Suprapubic skin (tissue), 4 donors: ENCODE measurements around the gene SFMBT1. TPM values are rescaled to one million over a fixed set of nuclear protein-coding genes. Genes with fewer than 3 reads are reported as not detected.

Experiments used
- DNase-seq, 2 donors: peaks; one replicate each; pipeline ENCODE4 v3.0.0-alpha.2; 2019; ENCODE audit warnings: low spot score in 2 of 2
- H3K27ac ChIP-seq: fragments of 200-600 bp; sonication (generic); one replicate; pipeline ENCODE4 v1.5.1; 2019
- H3K27me3 ChIP-seq: fragments of 200-600 bp; sonication (generic); one replicate; pipeline ENCODE4 v1.5.1; 2019
- H3K36me3 ChIP-seq: fragments of 200-600 bp; sonication (generic); one replicate; pipeline ENCODE4 v1.5.1; 2019
- H3K4me1 ChIP-seq: fragments of 200-600 bp; sonication (generic); one replicate; pipeline ENCODE4 v1.5.1; 2019
- H3K4me3 ChIP-seq: fragments of 200-600 bp; sonication (generic); one replicate; pipeline ENCODE4 v1.5.1; 2019; ENCODE audit warnings: mild to moderate bottlenecking
- H3K9me3 ChIP-seq: fragments of 200-600 bp; sonication (generic); one replicate; pipeline ENCODE4 v1.5.1; 2019
- CTCF ChIP-seq, 2 donors: fragments of 200-600 bp in 1 of 2; fragments of 450-650 bp in 1 of 2; sonication (generic) in 1 of 2; IDR thresholded peaks; one replicate each; pipeline ENCODE4 v1.5.1; 2016 to 2019; ENCODE audit warnings: antibody characterized with exemption in 2 of 2, mild to moderate bottlenecking in 1 of 2, moderate library complexity in 1 of 2
- EP300 ChIP-seq: sonication (generic); formaldehyde crosslinking; IDR thresholded peaks from one replicate; pipeline ENCODE4 v1.6.1; 2017; ENCODE audit warnings: antibody characterized with exemption
- POLR2A ChIP-seq, 2 donors: fragments of 450-650 bp; IDR thresholded peaks; one replicate each; pipeline ENCODE4 v1.6.1; 2017; ENCODE audit warnings: antibody characterized with exemption in 2 of 2, mild to moderate bottlenecking in 2 of 2, moderate library complexity in 2 of 2
- POLR2AphosphoS5 ChIP-seq, 3 donors: sonication (generic); formaldehyde crosslinking; IDR thresholded peaks; one replicate each; pipeline ENCODE4 v1.6.1; 2017; ENCODE audit warnings: antibody characterized with exemption in 3 of 3
- WGBS: methylation state at CpG from one replicate; pipeline ENCODE4 v1.1.5; 2018; 5-methylcytosine and 5-hydroxymethylcytosine counted together
- total RNA-seq, 4 donors: library from RNA; depleted of rRNA; stranded (reverse); fragments of >200 nt; gene quantifications; one replicate each; pipeline ENCODE4 v1.1.0, GENCODE V29; 2016

SFMBT1 gene
- total RNA-seq, 4 donors from 2014 or later, result 9.7 to 25.5 (median 13.1) TPM

- no peak overlapping the region for H3K4me3 ChIP-seq
- no peak for DNase-seq
- no peaks in the 10 kb centered on the region for H3K36me3 ChIP-seq
- no peak overlapping the region for H3K27ac ChIP-seq
- no peaks in the 10 kb centered on the region for H3K4me1 ChIP-seq
- H3K9me3 ChIP-seq, result no peaks in the 10 kb centered on the region
- H3K27me3 ChIP-seq, result no peaks in the 10 kb centered on the region
- WGBS, result 90% methylated on average over 6 of the region's 6 CpGs
- TF ChIP-seq POLR2AphosphoS5 (IDR thresholded peaks at IDR 0.05) (no peak), EP300 (no peak), CTCF (IDR thresholded peaks at IDR 0.05) (no peak)
These were observed 21.6 kb downstream of the SFMBT1 start for GRCh38 chr3:53024315-53024714.

GRCh38 chr3:53023072-53023823 lies 22.6 kb downstream of the SFMBT1 start:
- no peaks in the 10 kb centered on the region for H3K27me3 ChIP-seq
- no peaks in the 10 kb centered on the region for H3K4me1 ChIP-seq
- no peak overlapping the region for H3K4me3 ChIP-seq
- TF ChIP-seq POLR2AphosphoS5 (IDR thresholded peaks at IDR 0.05), result no peak
- TF ChIP-seq POLR2A (IDR thresholded peaks at IDR 0.05), result no peak
- TF ChIP-seq CTCF (IDR thresholded peaks at IDR 0.05), result no peak
- TF ChIP-seq EP300, result no peak
- H3K36me3 ChIP-seq, result no peaks in the 10 kb centered on the region
- H3K27ac ChIP-seq, result no peak overlapping the region
- no peak for DNase-seq
- H3K9me3 ChIP-seq, result no peaks in the 10 kb centered on the region
- 83% methylated on average over 4 of the region's 4 CpGs for WGBS

GRCh38 chr3:53022647-53023046 lies 23.2 kb downstream of the SFMBT1 start:
- Histone ChIP-seq H3K4me1 (no peaks in the 10 kb centered on the region), H3K9me3 (no peaks in the 10 kb centered on the region), H3K36me3 (no peaks in the 10 kb centered on the region), H3K27me3 (no peaks in the 10 kb centered on the region), H3K4me3 (no peak overlapping the region), H3K27ac (no peak overlapping the region)
- TF ChIP-seq POLR2A (IDR thresholded peaks at IDR 0.05), result no peak
- no peak for TF ChIP-seq CTCF (IDR thresholded peaks at IDR 0.05)
- no peak for TF ChIP-seq POLR2AphosphoS5 (IDR thresholded peaks at IDR 0.05)
- TF ChIP-seq EP300, result no peak
- 98% methylated on average over 3 of the region's 3 CpGs for WGBS
- DNase-seq, result no peak

GRCh38 chr3:53016236-53016635 lies 29.6 kb downstream of the SFMBT1 start:
- Histone ChIP-seq H3K27me3 (no peaks in the 10 kb centered on the region), H3K27ac (no peak overlapping the region), H3K9me3 (no peaks in the 10 kb centered on the region), H3K4me1 (no peaks in the 10 kb centered on the region), H3K36me3 (no peaks in the 10 kb centered on the region), H3K4me3 (no peak overlapping the region)
- DNase-seq, result no peak
- no peak for TF ChIP-seq EP300
- no peak for TF ChIP-seq POLR2AphosphoS5 (IDR thresholded peaks at IDR 0.05)
- no peak for TF ChIP-seq POLR2A (IDR thresholded peaks at IDR 0.05)
- no peak for TF ChIP-seq CTCF (IDR thresholded peaks at IDR 0.05)
- 95% methylated on average over 5 of the region's 5 CpGs for WGBS

GRCh38 chr3:53011324-53011723 lies 34.5 kb downstream of the SFMBT1 start:
- Histone ChIP-seq H3K27ac (no peak overlapping the region), H3K4me1 (peaks cover 4% of the 10 kb centered on the region), H3K9me3 (no peaks in the 10 kb centered on the region), H3K4me3 (no peak overlapping the region), H3K36me3 (no peaks in the 10 kb centered on the region), H3K27me3 (no peaks in the 10 kb centered on the region)
- no peak for DNase-seq
- TF ChIP-seq POLR2A (IDR thresholded peaks at IDR 0.05), result no peak
- TF ChIP-seq CTCF (IDR thresholded peaks at IDR 0.05), result no peak
- TF ChIP-seq POLR2AphosphoS5 (IDR thresholded peaks at IDR 0.05), result no peak
- no peak for TF ChIP-seq EP300
- 76% methylated on average over 3 of the region's 3 CpGs for WGBS
